ENCODE measurements around the gene ACAA2. TPM values are rescaled to one million over a fixed set of nuclear protein-coding genes. Genes with fewer than 3 reads are reported as not detected.

Gene ACAA2
- total and polyA plus RNA-seq, 2 experiments from 2014 or later: 174 to 189 TPM

GRCh38 chr18:49763590-49763989 is 49.7 kb downstream of the ACAA2 start:
- H3K4me1 ChIP-seq (ENCODE audit: insufficient read depth): no peaks in the 10 kb centered on the region

GRCh38 chr18:49762191-49763077 is 50.9 kb downstream of the ACAA2 start:
- Histone ChIP-seq H3K4me1 (ENCODE audit: insufficient read depth) (no peaks in the 10 kb centered on the region), H3K4me3 (no peak overlapping the region), H2AFZ (no peak overlapping the region), H3K36me3 (replicated peaks; ENCODE audit: insufficient read depth, low read depth) (no peaks in the 10 kb centered on the region), H3K9me2 (replicated peaks; ENCODE audit: insufficient read depth) (no peaks in the 10 kb centered on the region), H3K4me2 (no peak overlapping the region), H3K27ac (no peak overlapping the region), H3K79me2 (no peaks in the 10 kb centered on the region), H3K27me3 (no peaks in the 10 kb centered on the region), H4K20me1 (ENCODE audit: insufficient read depth, poor library complexity, severe bottlenecking) (no peaks in the 10 kb centered on the region), H3K9me3 (ENCODE audit: low read depth) (no peaks in the 10 kb centered on the region)
- TF ChIP-seq EZH2phosphoT487 (IDR thresholded peaks at IDR 0.05; ENCODE audit: low read depth, severe bottlenecking, unreplicated experiment) (no peak), CTCF (IDR thresholded peaks at IDR 0.05; ENCODE audit: poor library complexity) (no peak), EZH2 (IDR thresholded peaks at IDR 0.05; ENCODE audit: borderline replicate concordance) (no peak)
- DNase-seq (ENCODE audit: low spot score): no peak
- 86% methylated on average over 33 of the region's 35 CpGs for WGBS (ENCODE audit: low lambda C conversion rate, missing lambda C conversion rate)

More at GRCh38 chr18:49763590-49763989, 49.7 kb downstream of the ACAA2 start:
- H3K9me3 ChIP-seq (ENCODE audit: low read depth): no peaks in the 10 kb centered on the region
- no peak for TF ChIP-seq CTCF (IDR thresholded peaks at IDR 0.05; ENCODE audit: poor library complexity)
- TF ChIP-seq EZH2 (IDR thresholded peaks at IDR 0.05; ENCODE audit: borderline replicate concordance): no peak
- no peak for TF ChIP-seq EZH2phosphoT487 (IDR thresholded peaks at IDR 0.05; ENCODE audit: low read depth, severe bottlenecking, unreplicated experiment)
- no peaks in the 10 kb centered on the region for H4K20me1 ChIP-seq (ENCODE audit: insufficient read depth, poor library complexity, severe bottlenecking)
- no peak overlapping the region for H3K27ac ChIP-seq
- no peak for DNase-seq (ENCODE audit: low spot score)
- H3K9me2 ChIP-seq (replicated peaks; ENCODE audit: insufficient read depth): no peaks in the 10 kb centered on the region
- 91% methylated on average over 2 of the region's 2 CpGs for WGBS (ENCODE audit: low lambda C conversion rate, missing lambda C conversion rate)
- no peaks in the 10 kb centered on the region for H3K27me3 ChIP-seq
- H3K4me2 ChIP-seq: no peak overlapping the region
- no peak overlapping the region for H2AFZ ChIP-seq
- no peaks in the 10 kb centered on the region for H3K79me2 ChIP-seq
- H3K36me3 ChIP-seq (replicated peaks; ENCODE audit: insufficient read depth, low read depth): no peaks in the 10 kb centered on the region
- no peak overlapping the region for H3K4me3 ChIP-seq

- H2AFZ ChIP-seq: no peak overlapping the region
- 94% methylated on average over 7 of the region's 10 CpGs for WGBS (ENCODE audit: low lambda C conversion rate, missing lambda C conversion rate)
- H3K27me3 ChIP-seq: no peaks in the 10 kb centered on the region
- no peak for TF ChIP-seq EZH2 (IDR thresholded peaks at IDR 0.05; ENCODE audit: borderline replicate concordance)
- TF ChIP-seq CTCF (IDR thresholded peaks at IDR 0.05; ENCODE audit: poor library complexity): no peak
- no peak for TF ChIP-seq EZH2phosphoT487 (IDR thresholded peaks at IDR 0.05; ENCODE audit: low read depth, severe bottlenecking, unreplicated experiment)
- no peak overlapping the region for H3K4me2 ChIP-seq
- H3K4me3 ChIP-seq: no peak overlapping the region
- H4K20me1 ChIP-seq (ENCODE audit: insufficient read depth, poor library complexity, severe bottlenecking): no peaks in the 10 kb centered on the region
- H3K79me2 ChIP-seq: no peaks in the 10 kb centered on the region
- DNase-seq (ENCODE audit: low spot score): no peak
- no peaks in the 10 kb centered on the region for H3K36me3 ChIP-seq (replicated peaks; ENCODE audit: insufficient read depth, low read depth)
- H3K9me3 ChIP-seq (ENCODE audit: low read depth): no peaks in the 10 kb centered on the region
- H3K9me2 ChIP-seq (replicated peaks; ENCODE audit: insufficient read depth): no peaks in the 10 kb centered on the region
- H3K27ac ChIP-seq: no peak overlapping the region
- no peaks in the 10 kb centered on the region for H3K4me1 ChIP-seq (ENCODE audit: insufficient read depth)
Observed at GRCh38 chr18:49761771-49762170, 51.6 kb downstream of the ACAA2 start.
